Kidney (tissue), 14 donors: ENCODE results near the gene DUSP6. TPM values are rescaled to one million over a fixed set of nuclear protein-coding genes. Genes with fewer than 3 reads are reported as not detected.

Source experiments
- DNase-seq, 5 donors: peaks; one replicate each; pipeline ENCODE4 v3.0.0-alpha.2; 2013 to 2020
- FAIRE-seq: peaks from 2 replicates; lab custom pipeline; 2012; peaks lifted over from hg19 to GRCh38; lab: Jason Lieb, UNC
- H3K27ac ChIP-seq, 2 donors: one replicate each; pipeline ENCODE4 v1.7.0; 2013; ENCODE audit warnings: low read depth in 2 of 2, low read length in 2 of 2, inconsistent platforms in 1 of 2
- H3K27me3 ChIP-seq: one replicate; pipeline ENCODE4 v1.7.1; 2013; ENCODE audit warnings: low read length, inconsistent platforms; ENCODE audit not compliant: control insufficient read depth, insufficient read depth
- H3K36me3 ChIP-seq, 3 donors: one replicate each; pipeline versions ENCODE4 v1.7.0 to v1.7.1; 2013; ENCODE audit warnings: low read length in 3 of 3, control low read depth in 1 of 3, inconsistent platforms in 1 of 3; ENCODE audit not compliant: insufficient read depth in 3 of 3, control insufficient read depth in 2 of 3
- H3K4me1 ChIP-seq, 3 donors: one replicate each; pipeline versions ENCODE4 v1.7.0 to v1.7.1; 2013; ENCODE audit warnings: low read length in 3 of 3, inconsistent platforms in 1 of 3, low read depth in 1 of 3; ENCODE audit not compliant: control insufficient read depth in 2 of 3, insufficient read depth in 2 of 3
- H3K4me3 ChIP-seq, 3 donors: one replicate each; pipeline versions ENCODE4 v1.7.0 to v1.8.1; 2013; ENCODE audit warnings: low read length in 3 of 3, control low read depth in 1 of 3, inconsistent platforms in 1 of 3
- H3K9ac ChIP-seq, 3 donors: one replicate each; pipeline versions ENCODE4 v1.7.0 to v1.7.1; 2013; ENCODE audit warnings: low read length in 3 of 3, control low read depth in 1 of 3, inconsistent platforms in 1 of 3
- H3K9me3 ChIP-seq, 3 donors: one replicate each; pipeline versions ENCODE4 v1.7.0 to v1.7.1; 2013; ENCODE audit warnings: low read length in 3 of 3, control low read depth in 1 of 3, inconsistent platforms in 1 of 3; ENCODE audit not compliant: control insufficient read depth in 2 of 3, insufficient read depth in 1 of 3
- intact Hi-C: fragments of 100-400 bp; cut with DNase I; formaldehyde crosslinking; loops from one replicate; pipeline ENCODE4 v1.11.1; 2022
- polyA plus RNA-seq: library from polyadenylated mRNA; stranded (reverse); fragments of 350-450 nt; fragmentation: Illumina TruSeq; extraction: RNeasy Lipid Tissue Mini Kit (QIAGEN cat#74804); gene quantifications from one replicate; pipeline ENCODE4 v1.2.3, GENCODE V29; 2014; ENCODE audit warnings: low read depth, low replicate concordance; ENCODE audit not compliant: insufficient read depth
- total RNA-seq: library from RNA; stranded (reverse); fragmentation: NEBNext Ultra II Directional; extraction: Animal tissue kit (Norgen Biotek cat#: 25700); gene quantifications from one replicate; pipeline ENCODE4 v1.2.1, GENCODE V29; 2021
- TF ChIP-seq, protein P1 (sequence below): IDR thresholded peaks from 3 replicates; pipeline ENCODE4 v1.5.1; 2012; ENCODE audit warnings: mild to moderate bottlenecking, moderate library complexity, borderline replicate concordance; ENCODE audit not compliant: insufficient read depth; ENCODE audit errors: extremely low read depth
- donor health status: control.
- donor health status: control.
- donor health status: control.
- donor health status: control.
- donor health status: control.
- donor health status: DM: yes; HTN: yes; CAD: no.
- donor health status: Normal renal cell carcinoma (clear cell type).

Gene DUSP6
- total and polyA plus RNA-seq, 2 donors from 2014 or later: 35.3 to 91.8 TPM

DNA sequence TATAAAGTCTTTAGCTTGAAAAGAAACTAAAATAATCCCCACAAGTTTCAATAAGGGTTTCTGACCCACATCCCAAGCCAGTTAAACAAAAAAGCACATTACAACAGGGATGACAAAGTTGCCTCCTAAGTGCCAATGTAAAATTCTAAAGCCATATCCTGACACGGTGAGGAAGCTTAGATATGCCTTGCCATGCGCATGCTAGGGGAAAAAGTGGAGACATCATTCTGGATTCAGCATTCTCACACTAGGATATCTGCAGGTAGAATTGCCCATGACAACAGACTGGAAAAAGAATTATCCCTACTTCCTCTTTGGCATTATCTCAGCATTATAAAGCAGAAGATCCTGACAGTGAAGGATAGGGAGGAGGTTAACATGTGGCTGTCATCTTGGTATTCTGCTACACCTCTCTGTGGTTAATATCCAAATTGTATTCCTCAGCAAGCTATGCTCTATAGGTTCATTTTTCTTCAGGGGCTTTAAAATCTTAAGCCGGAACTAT, 4.9 kb downstream of the DUSP6 start:
- Histone ChIP-seq H3K4me1 (peaks cover 3 to 23% (median 21%) of the 10 kb centered on the region in 3 donors), H3K9ac (no peak overlapping the region), H3K9me3 (no peaks in the 10 kb centered on the region), H3K27me3 (no peaks in the 10 kb centered on the region), H3K36me3 (peaks cover 0 to 26% (median 18%) of the 10 kb centered on the region in 3 donors), H3K27ac (peak overlapping the region in 1 of 2 donors; percentile 22), H3K4me3 (peak overlapping the region in 2 of 3 donors; percentile 3 to 30)
- DNase-seq (no peak), FAIRE-seq (no peak)
- TF ChIP-seq, protein P1, sequence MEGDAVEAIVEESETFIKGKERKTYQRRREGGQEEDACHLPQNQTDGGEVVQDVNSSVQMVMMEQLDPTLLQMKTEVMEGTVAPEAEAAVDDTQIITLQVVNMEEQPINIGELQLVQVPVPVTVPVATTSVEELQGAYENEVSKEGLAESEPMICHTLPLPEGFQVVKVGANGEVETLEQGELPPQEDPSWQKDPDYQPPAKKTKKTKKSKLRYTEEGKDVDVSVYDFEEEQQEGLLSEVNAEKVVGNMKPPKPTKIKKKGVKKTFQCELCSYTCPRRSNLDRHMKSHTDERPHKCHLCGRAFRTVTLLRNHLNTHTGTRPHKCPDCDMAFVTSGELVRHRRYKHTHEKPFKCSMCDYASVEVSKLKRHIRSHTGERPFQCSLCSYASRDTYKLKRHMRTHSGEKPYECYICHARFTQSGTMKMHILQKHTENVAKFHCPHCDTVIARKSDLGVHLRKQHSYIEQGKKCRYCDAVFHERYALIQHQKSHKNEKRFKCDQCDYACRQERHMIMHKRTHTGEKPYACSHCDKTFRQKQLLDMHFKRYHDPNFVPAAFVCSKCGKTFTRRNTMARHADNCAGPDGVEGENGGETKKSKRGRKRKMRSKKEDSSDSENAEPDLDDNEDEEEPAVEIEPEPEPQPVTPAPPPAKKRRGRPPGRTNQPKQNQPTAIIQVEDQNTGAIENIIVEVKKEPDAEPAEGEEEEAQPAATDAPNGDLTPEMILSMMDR: no peak
- intact Hi-C loops: loop anchor here (10.0 kb wide), 1 partner anchor 303 kb away; no protein-coding TSS in a partner anchor

- Histone ChIP-seq H3K9ac (no peak overlapping the region), H3K4me1 (peaks cover 3 to 23% (median 21%) of the 10 kb centered on the region in 3 donors), H3K4me3 (peak overlapping the region in 2 of 3 donors; percentile 3 to 30), H3K27me3 (no peaks in the 10 kb centered on the region), H3K27ac (peak overlapping the region; percentile 7 to 20), H3K9me3 (no peaks in the 10 kb centered on the region), H3K36me3 (peaks cover 0 to 26% (median 18%) of the 10 kb centered on the region in 3 donors)
- no peak for FAIRE-seq
- peak in 3 of 5 donors; percentile 37 to 84 (median 72) for DNase-seq
- intact Hi-C loops: loop anchor here (10.0 kb wide), 1 partner anchor 302 kb away; no protein-coding TSS in a partner anchor
- TF ChIP-seq, protein P1: no peak
Observed at GRCh38 chr12:89346741-89347324, 5.5 kb downstream of the DUSP6 start.

DNA sequence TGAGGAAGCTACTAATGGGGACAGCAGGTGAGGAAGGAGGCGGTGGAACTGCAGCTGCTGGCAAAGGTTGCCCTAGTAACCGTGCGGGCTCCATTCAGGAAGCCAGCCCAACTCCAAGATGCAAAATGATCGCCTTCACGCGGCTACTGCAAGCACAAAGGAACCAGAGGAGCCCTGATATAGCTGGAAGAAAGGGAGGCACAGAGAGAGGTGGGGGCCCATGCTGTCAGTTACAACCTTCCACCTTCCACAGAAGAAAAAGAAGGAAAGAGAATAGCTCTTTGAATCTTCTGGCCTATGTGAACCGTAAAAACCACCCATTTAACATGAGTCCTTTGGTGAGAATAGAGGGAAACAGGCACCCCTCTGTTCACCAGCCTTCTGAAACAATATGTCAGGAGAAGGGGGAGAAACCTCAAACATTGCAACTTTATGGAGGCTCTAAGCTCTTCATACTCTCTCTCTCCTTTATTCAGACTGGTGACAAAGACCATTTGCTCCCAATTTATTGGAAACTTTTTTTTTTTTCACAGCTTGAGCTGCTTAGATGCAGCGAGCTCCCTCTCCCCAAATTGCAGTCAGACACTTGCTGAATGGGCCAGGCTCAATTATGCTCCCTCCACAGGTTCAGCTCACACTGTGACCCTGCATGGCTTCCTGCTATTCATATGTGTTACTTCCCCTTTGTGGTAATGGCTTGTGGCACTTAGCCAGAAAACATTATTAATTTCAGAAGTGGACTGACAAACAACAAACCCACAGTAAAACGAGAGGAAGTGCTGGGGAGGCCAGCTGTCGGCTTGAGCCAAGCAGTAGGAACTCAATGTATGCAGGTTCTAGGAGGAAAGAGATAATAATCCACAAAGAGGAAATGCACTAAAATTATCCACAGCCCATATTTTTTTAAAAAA, 6.2 kb downstream of the DUSP6 start:
- Histone ChIP-seq H3K27me3 (no peaks in the 10 kb centered on the region), H3K4me1 (peaks cover 3 to 23% (median 21%) of the 10 kb centered on the region in 3 donors)

More for the DNA sequence above, 6.2 kb downstream of the DUSP6 start:
- TF ChIP-seq, protein P1: no peak
- peak in 4 of 5 donors; percentile 70 to 91 (median 80) for DNase-seq
- intact Hi-C loops: loop anchor here (10.0 kb wide), 1 partner anchor 301 kb away; no protein-coding TSS in a partner anchor
- no peak overlapping the region for H3K9ac ChIP-seq
- H3K36me3 ChIP-seq: peaks cover 0 to 25% (median 18%) of the 10 kb centered on the region in 3 donors
- no peak for FAIRE-seq
- H3K4me3 ChIP-seq: peak overlapping the region in 1 of 3 donors; percentile 4
- H3K9me3 ChIP-seq: no peaks in the 10 kb centered on the region
- H3K27ac ChIP-seq: peak overlapping the region; percentile 8 to 20
